ENCODE measurements around the gene PTPRN2.
"Not testable (repeated sequence)": the region's sequence is repeated elsewhere in the genome, so short reads cannot be mapped to it uniquely, and the experiment has no call there.

PTPRN2 gene

DNA sequence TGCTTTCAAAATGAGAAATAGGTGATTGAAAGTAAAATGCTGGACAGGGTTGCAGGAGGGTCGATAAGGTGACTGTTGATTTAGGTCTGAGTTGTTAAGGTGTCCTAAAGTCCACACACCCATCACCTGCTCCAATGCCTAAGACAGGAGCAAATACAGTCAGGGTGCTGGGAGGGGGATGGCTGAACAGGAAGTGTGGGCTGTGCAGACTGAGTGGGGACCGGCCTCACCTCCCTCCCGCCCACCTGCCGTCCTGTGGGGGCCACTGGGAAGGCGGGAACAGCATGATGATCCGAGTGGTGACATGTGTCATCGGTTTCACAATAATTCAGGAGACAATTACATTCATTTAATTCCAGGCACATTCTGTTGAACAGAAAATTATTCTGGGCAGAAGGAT is 990.1 kb downstream of the PTPRN2 start:
- no peak for FAIRE-seq
- no peak for DNase-seq (ENCODE audit: insufficient read length, low spot score)
- TF ChIP-seq, protein P1, sequence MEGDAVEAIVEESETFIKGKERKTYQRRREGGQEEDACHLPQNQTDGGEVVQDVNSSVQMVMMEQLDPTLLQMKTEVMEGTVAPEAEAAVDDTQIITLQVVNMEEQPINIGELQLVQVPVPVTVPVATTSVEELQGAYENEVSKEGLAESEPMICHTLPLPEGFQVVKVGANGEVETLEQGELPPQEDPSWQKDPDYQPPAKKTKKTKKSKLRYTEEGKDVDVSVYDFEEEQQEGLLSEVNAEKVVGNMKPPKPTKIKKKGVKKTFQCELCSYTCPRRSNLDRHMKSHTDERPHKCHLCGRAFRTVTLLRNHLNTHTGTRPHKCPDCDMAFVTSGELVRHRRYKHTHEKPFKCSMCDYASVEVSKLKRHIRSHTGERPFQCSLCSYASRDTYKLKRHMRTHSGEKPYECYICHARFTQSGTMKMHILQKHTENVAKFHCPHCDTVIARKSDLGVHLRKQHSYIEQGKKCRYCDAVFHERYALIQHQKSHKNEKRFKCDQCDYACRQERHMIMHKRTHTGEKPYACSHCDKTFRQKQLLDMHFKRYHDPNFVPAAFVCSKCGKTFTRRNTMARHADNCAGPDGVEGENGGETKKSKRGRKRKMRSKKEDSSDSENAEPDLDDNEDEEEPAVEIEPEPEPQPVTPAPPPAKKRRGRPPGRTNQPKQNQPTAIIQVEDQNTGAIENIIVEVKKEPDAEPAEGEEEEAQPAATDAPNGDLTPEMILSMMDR (IDR thresholded peaks at IDR 0.05; ENCODE audit: insufficient read depth, missing control alignments) = no peak

DNA sequence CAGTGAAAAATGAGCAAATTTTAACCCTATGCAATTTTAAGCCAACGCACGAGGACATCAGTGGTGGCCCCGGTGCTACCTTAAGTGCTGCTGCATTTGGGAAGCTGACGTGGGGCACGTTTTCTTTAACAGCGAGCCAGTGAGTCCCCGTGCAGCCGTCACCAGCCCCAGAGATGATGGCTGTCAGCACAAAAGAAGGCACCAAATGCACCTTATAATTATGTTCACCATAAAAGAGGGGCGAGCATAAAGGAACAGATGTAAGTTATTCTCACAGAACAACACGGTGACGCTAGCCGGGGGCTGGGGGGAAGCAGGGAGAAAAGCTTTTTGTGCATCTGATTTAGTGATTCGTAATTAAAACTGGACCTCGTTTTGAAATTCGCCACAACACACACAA is 990.7 kb downstream of the PTPRN2 start:
- no peak for DNase-seq (ENCODE audit: insufficient read length, low spot score)
- TF ChIP-seq, protein P1 (IDR thresholded peaks at IDR 0.05; ENCODE audit: insufficient read depth, missing control alignments) = no peak
- FAIRE-seq = no peak

DNA sequence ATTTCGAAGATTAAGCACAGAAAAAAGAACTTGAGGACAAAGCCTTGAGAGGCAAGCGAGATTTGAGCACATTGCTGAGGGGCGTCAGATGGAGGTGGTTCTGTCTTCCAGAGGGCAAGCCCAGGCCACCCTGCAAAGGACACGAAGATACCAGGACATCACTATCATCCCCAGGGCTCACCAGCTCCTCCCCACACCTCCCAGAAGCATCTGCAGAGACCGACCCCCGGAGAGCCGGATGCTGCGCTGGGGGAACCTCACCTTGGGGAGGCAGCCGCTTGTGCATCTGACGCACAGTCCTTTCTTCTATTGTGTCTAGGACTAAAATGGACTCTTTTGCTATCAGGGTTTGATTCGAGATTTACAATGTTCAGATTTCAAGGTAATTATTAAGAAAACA is 991.2 kb downstream of the PTPRN2 start:
- TF ChIP-seq, protein P1 (IDR thresholded peaks at IDR 0.05; ENCODE audit: insufficient read depth, missing control alignments) = no peak
- FAIRE-seq (no peak), DNase-seq (ENCODE audit: insufficient read length, low spot score) (no peak)

DNA sequence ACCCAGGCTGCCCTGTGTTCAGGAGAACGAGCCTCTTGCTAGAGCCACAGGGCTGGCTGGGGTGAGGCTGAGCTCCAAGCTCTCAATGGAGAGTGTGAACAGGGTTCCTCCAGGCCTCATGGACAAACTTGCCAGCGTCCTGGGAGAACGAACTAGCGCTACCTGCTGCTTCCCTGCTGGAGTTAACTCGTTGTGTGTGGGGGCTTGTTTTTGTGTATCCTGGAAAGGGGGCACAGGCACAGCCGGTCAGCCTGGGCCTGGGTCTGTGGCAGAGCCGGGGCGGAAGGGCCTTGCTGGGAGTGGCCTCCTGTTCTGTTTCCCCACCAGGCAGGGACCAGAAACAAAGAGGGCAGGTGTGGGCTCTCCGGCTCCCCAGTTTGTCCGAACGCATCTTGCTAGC is 991.6 kb downstream of the PTPRN2 start:
- no peak for FAIRE-seq
- no peak for DNase-seq (ENCODE audit: insufficient read length, low spot score)
- TF ChIP-seq, protein P1 (IDR thresholded peaks at IDR 0.05; ENCODE audit: insufficient read depth, missing control alignments) = no peak

DNA sequence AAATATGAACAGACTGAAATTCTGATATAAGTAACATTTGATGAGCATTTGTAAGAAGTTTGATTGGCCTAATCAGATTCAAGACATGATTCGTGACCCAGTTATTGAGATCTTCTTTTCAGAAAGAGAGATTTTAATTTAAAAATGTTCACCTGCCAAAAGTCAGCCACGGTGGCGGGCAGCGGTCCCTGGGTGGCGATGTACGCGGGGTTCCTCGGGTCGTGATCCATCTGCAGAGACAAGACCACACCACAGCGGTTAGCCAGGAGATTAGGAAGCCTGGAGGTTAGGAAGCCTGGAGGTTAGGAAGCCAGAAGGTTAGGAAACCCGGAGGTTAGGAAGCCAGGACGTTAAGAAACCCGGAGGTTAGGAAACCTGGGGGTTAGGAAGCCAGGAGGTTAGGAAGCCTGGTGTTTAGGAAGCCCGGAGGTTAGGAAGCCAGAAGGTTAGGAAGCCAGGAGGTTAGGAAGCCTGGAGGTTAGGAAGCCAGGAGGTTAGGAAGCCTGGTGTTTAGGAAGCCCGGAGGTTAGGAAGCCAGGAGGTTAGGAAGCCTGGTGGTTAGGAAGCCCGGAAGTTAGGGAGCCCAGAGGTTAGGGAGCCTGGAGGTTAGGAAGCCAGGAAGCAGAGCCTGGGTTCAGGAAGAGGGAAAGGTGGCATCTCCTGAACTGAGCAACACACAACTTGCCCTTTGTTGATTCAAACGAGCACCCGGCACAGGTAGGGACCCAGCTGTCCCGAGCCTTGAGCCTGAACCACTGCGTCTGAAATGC is 992.4 kb downstream of the PTPRN2 start:
- no peak for FAIRE-seq
- TF ChIP-seq, protein P1 (IDR thresholded peaks at IDR 0.05; ENCODE audit: insufficient read depth, missing control alignments) = no peak

DNA sequence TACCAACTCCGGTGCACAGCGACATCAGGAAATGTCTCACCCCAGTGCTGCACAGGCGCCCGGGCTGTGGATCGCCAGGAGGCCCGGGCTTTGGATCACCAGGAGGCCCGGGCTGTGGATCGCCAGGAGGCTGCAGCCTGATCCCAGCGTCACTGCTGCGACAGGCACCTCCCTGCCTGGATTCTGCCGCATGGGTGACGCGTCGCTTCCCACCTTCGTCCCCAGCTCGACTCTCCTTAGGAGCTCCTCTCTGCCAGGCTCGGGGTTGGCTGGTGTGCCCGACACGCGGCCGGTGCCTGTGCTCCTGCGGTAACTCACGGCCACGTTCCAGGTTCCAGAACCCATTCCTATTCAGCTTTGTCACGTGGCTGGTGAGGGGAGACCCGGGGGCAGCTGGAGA is 993.3 kb downstream of the PTPRN2 start:
- TF ChIP-seq, protein P1 (IDR thresholded peaks at IDR 0.05; ENCODE audit: insufficient read depth, missing control alignments) = no peak
- FAIRE-seq = no peak
- DNase-seq (ENCODE audit: insufficient read length, low spot score) = no peak

More for the DNA sequence above, 992.4 kb downstream of the PTPRN2 start:
- DNase-seq (ENCODE audit: insufficient read length, low spot score) = no peak

DNA sequence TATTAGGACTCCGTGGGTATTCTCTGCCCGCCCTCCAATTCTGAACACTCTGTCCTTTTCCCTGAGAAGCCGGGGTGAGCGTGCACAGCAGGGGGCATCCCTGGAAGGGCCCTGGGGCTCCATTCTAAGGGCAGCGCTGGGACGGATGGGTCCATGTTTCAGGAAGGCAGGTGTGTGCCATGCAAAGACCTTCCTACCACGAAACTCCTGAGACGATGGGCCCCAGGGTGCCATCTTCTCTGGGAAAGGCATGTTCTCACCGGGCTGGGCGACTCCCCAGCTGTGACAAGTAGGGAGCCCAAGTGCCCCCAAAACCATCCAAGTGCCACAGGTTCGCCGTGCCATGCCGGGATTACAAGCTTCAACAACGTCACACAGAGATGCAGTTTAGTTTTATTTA is 994.1 kb downstream of the PTPRN2 start:
- DNase-seq (ENCODE audit: insufficient read length, low spot score) = no peak
- TF ChIP-seq, protein P1 (IDR thresholded peaks at IDR 0.05; ENCODE audit: insufficient read depth, missing control alignments) = no peak
- no peak for FAIRE-seq

DNA sequence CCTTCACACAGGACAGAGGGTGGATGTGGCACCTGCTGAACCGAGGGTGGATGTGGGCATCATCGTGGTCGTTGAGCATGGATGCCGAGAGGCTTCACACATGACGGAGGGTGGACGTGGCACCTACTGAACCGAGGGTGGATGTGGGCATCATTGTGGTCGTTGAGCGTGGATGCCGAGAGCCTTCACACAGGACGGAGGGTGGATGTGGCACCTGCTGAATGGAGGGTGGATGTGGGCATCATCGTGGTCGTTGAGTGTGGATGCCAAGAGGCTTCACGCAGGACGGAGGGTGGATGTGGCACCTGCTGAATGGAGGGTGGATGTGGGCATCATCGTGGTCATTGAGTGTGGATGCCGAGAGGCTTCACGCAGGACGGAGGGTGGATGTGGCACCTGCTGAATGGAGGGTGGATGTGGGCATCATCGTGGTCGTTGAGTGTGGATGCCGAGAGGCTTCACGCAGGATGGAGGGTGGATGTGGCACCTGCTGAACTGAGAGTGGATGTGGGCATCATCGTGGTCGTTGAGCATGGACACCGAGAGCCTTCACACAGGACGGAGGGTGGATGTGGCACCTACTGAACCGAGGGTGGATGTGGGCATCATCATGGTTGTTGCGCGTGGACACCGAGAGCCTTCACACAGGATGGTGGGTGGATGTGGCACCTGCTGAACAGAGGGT is 994.8 kb downstream of the PTPRN2 start:
- not testable (repeated sequence) for DNase-seq (ENCODE audit: insufficient read length, low spot score); FAIRE-seq
